ENCODE results near the gene DYNLL1.
"Not testable (repeated sequence)": the region's sequence is repeated elsewhere in the genome, so short reads cannot be mapped to it uniquely, and the experiment has no call there.

- not testable (repeated sequence) for TF ChIP-seq POLR2A (IDR thresholded peaks at IDR 0.05; ENCODE audit: low read length); CBX2 (IDR thresholded peaks at IDR 0.05; ENCODE audit: borderline replicate concordance, low read depth); CTCF (IDR thresholded peaks at IDR 0.05); RAD21 (conservative IDR thresholded peaks at IDR 0.05 in 1 of 2, IDR thresholded peaks at IDR 0.05 in 1 of 2); CEBPB (IDR thresholded peaks at IDR 0.05)
Observed at GRCh38 chr12:120487552-120487951, 8.4 kb upstream of the DYNLL1 start.

Data from A549 (cell line).